Caki2 (cell line): ENCODE data around the gene LRRN2. TPM values are rescaled to one million over a fixed set of nuclear protein-coding genes. Genes with fewer than 3 reads are reported as not detected.

Experiments
- DNase-seq: peaks from one replicate; pipeline ENCODE4 v3.0.0-alpha.2; 2015; ENCODE audit warnings: low read depth
- in situ Hi-C: cut with HindIII; loops from 2 replicates; pipeline ENCODE4 v1.10.0; 2016; ENCODE audit warnings: low sequenced_read_pairs, low pct_unique_long_range_greater_than_20kb, mixed read lengths
- total RNA-seq: library from RNA; depleted of rRNA; stranded (reverse); fragments of >200 nt; shearing (Covaris generic); gene quantifications from 2 replicates; pipeline ENCODE4 v1.2.3, GENCODE V29; 2014; ENCODE audit warnings: low replicate concordance

Gene LRRN2
- total RNA-seq, 1 experiment from 2014 or later: 0.64 TPM

DNA sequence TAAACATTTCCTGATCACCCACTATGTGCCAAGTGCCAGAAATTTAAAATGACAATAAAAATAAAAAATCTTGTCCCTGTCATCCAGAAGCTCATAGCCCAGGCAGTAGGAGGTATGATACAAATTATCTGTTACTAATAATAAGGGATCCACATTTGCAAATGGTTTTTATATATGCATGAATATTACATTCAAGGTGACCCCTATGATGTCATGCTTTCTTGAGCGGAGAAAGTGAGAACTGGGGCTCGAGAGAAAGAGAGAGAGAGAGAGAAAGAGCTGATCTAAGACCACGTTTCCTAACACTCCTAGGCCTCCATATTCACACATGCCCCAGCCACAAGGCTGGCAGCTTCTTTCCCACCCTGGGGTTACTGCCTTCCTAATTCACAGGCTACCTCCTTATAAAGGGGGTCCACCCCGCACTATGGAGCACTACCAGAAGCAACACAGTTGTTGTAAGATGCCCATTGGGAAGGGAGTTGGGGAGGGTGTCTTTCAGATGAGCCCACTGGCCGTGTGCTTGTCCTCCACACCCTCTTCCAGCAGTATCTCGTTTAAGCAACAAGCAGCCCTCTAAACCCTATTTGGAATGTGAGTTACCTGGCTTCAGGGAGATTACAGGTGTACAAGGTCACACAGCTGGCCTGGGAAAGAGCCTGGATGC, 28.8 kb upstream of the LRRN2 start:
- in situ Hi-C loops: no loop called here
- DNase-seq: no peak

DNA sequence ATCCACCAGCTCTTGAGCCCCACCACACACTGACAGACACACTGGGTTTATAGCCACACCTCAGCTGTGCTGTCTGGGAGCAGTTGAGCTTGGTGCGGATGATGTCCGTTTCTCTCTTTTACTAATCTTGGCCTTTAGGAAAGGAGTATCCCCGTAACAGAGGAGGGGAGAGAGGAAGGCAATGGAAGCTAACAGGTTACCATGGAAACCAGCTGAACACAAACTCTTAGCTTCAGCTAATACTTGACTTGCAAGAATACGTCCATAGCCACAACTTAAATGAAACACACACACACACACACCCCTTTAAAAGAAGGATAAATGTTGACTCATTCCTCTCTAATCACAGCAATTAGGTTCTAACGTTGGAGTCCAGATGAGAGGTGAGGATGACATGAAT, 28.0 kb upstream of the LRRN2 start:
- in situ Hi-C loops: no loop called here
- DNase-seq: no peak

DNA sequence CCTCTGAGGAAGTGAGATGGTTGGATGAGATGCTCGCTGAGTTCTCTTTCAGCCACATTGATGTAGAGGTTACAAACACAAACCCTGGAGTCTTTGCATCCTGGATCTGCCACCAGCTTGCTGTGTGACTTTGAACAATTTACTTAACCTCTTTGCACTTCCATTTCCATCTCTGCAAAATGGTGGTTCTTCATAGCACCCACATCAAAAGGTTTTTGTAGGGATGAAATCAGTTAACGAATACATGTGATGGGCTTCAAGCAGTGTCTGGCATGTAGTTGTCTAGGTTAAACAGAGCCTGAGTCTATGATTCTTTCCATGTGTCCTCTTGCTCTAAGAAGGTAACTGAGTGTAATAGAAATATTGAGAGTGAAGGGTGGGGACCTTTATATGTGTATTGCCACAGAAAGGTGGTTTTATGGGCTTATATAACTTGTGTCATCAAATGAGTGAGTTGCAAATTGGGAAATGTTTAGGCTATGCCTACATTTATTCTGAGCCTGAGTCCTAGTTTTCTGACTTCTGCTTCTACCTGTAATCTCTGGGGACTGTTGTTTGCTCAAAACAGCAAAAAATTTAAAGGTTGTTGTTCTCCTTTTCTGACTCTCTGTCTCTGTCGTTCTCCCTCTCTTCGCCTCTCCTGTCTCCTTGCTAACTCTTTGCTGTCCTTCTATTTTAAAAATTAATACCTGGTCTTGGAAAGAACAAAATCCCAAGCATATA, 27.3 kb upstream of the LRRN2 start:
- no peak for DNase-seq
- in situ Hi-C loops: no loop called here

GRCh38 chr1:204711947-204712701, 26.6 kb upstream of the LRRN2 start:
- no peak for DNase-seq
- in situ Hi-C loops: no loop called here

DNA sequence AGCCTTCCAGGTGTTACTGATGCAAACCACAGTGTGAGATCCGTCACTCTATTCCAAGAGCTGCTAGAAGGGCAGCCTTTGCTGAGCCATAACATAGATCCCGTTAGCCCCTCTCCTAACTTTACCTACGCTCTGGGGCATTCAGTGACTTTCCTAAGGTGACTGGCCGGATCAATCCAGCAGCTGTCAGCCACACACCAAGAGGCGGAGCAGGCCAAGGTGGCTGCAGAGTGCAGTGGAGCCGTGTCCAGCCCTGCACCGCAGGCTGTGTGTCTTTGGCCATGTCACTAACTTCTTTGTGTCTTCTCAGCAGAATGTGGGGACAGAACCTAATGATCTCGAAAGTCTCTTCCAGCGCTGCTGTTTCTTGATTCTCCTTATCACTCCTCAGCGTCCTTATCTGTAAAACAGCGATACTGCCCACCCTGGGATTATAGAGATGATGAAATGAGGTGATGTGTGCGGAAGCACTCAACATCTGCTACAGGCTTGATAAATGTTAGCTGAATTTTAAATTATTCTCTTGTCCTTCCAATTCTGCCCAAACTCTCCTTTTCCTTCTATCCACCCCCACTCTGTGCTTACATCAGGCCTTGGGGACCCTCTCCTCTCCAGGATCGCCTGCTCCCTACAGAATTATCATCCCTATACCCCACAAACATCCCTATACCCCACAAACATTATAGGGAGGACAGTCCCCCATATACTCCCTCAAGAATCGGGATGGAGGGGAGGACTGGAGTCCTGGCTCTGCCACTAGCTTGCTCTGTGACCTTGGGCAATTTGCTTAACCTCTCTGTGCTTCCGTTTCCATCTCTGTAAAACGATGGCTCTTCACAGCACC, 25.8 kb upstream of the LRRN2 start:
- no peak for DNase-seq
- in situ Hi-C loops: no loop called here

DNA sequence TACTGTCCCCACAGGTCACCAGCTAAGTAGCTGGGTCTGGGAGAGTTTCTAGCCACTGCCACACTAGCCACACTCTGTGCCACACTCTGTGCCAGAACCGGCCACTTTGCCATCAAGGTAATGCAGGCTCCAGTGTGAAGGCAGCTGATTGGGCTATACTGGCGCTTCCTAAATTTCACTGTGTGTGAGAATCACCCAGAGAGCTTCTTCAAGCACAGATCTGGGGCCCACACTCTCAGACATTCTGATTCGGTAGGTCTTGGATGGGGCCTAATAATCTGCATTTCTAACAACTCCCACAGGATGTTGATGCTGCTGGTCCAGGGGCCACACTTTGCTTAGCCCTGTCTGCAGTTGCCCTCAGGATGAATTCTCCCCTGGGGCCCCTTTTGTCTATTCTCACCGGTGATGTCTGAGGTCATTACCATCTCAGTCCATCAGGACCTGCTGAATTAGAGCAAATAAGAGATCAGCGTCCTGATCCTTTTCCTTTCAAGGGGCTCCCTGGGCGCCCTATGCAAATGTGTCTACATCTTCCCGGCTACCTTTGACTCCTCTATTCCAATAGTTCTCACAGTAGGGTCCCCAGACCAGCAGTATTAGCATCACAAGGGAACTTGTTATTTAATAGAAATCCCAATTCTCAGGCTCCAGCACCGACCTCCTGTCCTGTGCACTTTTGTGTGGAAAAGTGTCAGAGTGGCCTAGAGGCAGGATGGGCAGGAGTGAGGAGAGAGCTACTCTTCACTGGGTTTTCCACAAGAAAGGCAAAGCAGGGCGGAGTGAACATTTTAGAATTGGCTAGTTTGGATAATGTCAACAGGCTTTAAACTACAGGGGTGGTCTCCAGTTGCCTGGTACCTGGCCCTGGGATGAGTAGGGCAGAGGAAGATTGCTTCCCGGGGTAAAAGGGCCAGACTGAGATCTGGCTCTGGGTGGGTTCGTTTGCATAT, 24.7 kb upstream of the LRRN2 start:
- in situ Hi-C loops: no loop called here
- no peak for DNase-seq

DNA sequence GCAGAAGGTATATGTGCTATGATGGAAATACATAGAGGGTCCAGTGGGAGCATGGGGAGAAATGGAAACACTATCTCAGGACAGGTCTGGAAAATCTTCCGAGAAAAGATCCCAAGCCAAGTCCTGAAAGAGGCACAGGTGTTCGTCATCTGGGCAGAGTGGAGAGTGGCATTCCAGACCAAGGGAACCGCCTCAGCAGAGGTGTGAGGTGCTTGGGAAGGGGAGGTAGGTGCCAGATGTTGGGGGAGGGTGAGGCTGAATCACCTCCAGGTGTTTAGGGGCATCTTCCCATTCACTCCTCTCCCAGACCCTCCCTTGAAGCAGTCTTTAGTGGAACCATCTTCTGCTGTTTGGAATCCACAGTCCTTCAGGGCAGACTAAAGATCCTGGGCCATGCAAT, 23.5 kb upstream of the LRRN2 start:
- DNase-seq: no peak
- in situ Hi-C loops: no loop called here

DNA sequence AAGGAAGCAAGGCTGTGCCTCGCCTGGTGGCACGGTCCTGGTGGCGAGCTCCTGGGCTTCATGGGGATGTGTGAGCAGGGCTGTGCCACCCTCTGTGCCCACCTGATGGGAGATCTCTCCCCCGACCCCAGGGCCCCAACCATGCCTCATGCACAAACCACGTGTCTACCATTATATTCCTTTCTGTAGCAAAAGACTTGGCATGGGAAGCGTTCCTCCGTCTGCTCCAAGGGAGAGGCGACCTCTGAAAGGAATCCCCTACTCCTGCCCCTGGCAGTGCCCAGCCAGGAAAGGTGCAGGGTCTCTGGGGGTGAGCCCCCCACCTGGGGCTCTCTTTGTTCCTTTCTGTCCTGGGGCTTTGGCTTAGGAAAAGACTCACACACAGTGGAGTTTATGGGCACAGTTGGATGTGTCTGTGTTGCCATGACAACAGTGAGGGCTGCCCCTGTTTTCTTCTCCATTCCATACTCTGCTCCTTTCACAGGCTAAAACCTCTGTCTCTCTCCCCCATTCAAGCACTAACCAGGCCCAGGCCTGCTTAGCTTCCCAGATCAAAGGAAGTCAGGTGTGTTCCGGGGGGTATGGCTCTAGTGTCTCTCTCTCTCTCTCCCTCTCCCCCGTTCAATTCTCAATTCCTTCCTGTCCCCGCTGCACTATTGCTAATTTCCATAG, 21.4 kb upstream of the LRRN2 start:
- DNase-seq: no peak
- in situ Hi-C loops: no loop called here

DNA sequence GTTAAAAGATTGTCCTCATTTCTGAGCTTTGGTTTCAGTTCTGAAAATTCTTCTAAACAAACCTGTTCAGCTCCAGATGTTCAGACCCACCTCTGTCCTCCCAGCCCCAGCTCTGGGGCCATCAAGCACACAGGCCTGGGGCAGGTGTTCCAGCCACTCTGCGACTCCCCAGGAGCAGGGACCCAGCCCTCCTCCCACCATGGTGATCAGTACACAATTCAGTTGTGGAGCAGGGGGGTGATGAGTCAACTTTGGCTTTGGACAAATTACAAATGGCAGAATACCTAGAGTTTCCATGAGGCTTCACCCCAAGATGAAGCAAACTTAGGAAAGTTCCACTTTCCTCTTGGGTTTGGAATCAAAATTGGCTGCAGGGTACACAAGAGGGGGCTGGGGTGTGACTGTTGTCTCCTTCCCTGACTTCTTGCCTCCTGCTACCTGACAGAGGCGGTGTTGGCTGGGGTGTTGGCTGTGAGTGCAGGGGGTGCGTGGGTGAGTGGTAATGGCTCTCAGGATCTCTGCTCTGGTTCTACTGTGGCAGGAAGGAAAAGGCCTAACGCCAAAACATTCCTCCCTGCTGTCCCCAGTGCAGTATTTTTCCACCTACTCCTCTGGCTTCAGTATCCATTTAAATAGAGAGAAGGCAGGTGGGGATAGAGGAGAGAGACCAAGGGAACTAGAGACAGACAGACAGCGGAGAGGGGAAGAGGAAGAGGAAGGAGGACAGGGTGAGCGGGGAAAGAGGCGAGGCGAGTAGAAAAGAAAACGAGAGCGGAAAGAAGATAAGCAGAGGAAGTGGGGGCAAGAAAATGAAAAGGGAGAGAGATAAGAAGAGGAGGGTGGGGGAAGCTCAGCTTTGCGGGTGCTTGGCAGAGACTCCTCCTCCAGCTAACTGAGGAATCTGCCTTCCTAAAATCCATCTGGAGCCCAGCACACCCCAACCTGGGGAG, 20.6 kb upstream of the LRRN2 start:
- in situ Hi-C loops: no loop called here
- DNase-seq: no peak

GRCh38 chr1:204705493-204705811, 19.9 kb upstream of the LRRN2 start:
- in situ Hi-C loops: no loop called here
- DNase-seq: no peak

DNA sequence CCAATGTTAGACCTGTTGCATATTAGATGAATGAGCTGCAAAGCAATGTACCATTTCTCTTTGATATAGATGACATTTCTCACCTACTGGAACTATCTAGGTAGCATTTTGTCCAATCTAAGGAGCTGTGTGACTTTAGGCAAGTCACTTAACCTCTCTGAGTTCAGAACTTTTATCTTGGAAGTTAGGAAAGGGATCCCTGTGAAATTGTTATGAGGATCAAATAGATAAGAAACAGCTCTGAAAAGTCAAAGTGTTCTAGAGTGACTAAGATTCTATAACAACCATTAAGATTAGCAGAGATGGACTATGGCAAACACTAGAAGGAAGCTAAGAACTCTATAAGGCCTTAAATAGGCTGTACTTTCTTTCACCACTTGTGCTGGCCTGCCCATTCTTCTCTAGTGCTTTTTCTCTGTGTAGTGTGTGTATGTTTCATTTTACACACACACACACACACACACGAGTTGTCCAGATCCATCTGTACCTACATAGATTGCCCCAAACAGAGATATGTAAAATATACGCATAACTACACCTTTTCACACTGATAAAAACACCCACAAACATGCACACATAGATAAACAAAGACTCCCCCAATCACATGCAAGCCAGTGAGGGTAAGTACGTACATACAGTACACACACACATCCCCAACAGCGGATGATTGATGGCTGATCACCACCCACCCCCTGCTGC, 19.4 kb upstream of the LRRN2 start:
- in situ Hi-C loops: no loop called here
- no peak for DNase-seq

GRCh38 chr1:204703826-204704612, 18.5 kb upstream of the LRRN2 start:
- no peak for DNase-seq
- in situ Hi-C loops: no loop called here

DNA sequence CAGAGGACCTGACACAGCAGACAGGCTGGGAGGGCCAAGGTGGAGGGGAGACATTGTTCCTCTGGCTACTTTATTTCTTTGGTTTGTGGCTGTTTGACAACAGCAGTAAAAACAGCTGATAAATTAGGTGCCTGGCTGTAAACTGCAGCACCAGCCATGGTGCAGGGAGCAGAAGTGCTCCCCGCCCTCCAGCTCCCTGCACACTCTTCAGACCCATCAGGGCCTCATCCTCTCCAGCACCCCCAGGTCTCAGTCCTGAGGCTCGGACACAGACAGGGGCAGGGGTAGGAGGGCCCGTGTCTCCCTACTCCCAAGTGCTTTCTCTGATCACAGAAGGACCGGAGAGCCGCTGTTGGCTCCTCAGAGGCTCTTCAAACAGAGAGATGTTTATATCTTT, 17.7 kb upstream of the LRRN2 start:
- in situ Hi-C loops: no loop called here
- no peak for DNase-seq

GRCh38 chr1:204702552-204703267, 17.2 kb upstream of the LRRN2 start:
- DNase-seq: no peak
- in situ Hi-C loops: no loop called here
